A673 (cell line): ENCODE measurements around the gene C2orf92.

Experiments
- CTCF ChIP-seq: fragments of 300-800, 200-600 bp; sonication (generic); conservative IDR thresholded peaks from 2 replicates; pipeline ENCODE4 v1.5.1; 2017; ENCODE audit warnings: low read depth, mild to moderate bottlenecking, antibody characterized with exemption, low read length, moderate library complexity, mixed read lengths
- EZH2 ChIP-seq: fragments of 200-600 bp; sonication (generic); IDR thresholded peaks from 2 replicates; pipeline ENCODE4 v1.6.1; 2017; ENCODE audit warnings: borderline replicate concordance, low read depth, mild to moderate bottlenecking, mixed read lengths, antibody characterized with exemption, low read length; ENCODE audit not compliant: poor library complexity, severe bottlenecking

GRCh38 chr2:97656905-97657587, 12.5 kb upstream of the C2orf92 start:
- no peak for TF ChIP-seq CTCF
- no peak for TF ChIP-seq EZH2
